GM19395 (cell line): ENCODE data around the gene CDH13.
A peak's percentile ranks its signal among the peaks of the same experiment; 100 is the strongest.

Experiments
- ATAC-seq: cut with Tn5 transposase; IDR thresholded peaks from one replicate; pipeline ENCODE4 v1.9.1; 2021; ENCODE audit warnings: mild to moderate bottlenecking, moderate library complexity; ENCODE audit not compliant: unreplicated experiment

The CDH13 gene

DNA sequence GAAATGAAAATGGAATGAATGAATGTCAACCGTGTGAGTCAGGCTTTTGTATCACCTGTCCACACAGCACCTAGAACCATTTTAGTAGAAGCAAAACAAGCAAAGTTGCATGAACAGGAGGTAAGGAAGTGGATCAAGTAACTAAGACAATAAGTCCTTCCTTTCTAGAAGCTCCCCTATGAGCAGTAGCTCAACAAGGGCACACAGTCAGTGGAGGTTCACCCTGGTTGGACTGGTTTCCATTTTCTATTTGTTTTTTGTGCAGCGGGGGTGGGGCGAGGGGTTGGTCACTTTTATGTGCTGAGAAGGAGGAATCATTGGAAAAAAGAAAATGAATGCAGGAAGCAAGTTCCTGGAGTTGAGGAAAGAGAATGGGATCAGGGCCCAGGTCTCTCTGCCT lies 1177.0 kb downstream of the CDH13 start:
- ATAC-seq, result no peak

DNA sequence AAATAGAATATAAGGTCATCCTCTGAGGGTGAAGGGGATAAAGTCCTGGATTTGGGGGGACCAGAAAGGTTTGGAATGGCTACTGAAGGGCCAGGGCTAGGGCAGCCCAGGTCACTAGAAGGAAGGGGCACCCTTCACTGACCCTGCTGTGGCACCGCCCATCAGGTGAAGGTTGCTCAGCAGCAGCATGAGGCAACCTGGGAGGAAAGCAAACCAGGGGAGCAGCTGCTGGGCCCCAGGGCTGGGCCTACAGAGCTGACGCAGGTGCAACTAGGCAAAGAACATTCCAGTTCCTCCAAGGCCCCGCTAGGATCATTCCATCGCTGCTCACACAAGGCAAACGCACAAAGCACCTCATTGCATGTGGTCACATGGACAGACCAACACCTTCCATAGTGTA lies 1177.6 kb downstream of the CDH13 start:
- ATAC-seq, result no peak

DNA sequence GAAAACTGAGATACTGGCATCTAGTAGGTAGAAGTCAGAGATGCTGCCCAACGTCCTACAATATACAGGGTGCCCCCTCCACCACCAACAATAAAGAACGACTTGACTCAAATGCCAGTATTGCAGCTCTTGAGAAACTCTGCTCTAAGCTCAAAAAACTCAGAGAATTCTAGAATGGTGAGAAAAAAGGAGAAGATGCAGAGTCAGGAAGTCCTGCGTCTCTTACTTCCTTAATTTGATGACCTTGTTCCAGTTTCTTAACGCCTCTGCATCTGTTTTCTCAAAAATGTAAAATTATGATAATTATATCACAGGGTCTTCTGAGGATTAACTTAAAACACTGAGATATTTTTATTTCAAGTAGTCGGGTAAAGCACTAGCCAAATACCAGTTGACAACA lies 1179.3 kb downstream of the CDH13 start:
- ATAC-seq, result no peak

DNA sequence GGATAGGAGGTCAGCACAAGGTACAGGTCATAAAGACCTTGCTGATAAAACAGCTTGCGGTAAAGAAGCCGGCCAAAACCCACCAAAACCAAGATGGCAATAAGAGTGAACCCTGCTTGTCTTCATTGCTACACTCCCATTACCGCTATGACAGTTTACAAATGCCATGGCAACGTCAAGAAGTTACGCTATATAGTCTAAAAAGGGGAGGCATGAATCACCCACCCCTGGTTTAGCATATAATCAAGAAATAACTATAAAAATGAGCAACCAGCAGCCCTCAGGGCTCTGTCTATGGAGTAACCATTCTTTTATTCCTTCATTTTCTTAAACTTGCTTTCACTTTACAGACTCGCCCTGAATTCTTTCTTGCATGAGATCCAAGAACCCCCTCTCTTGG lies 1180.0 kb downstream of the CDH13 start:
- no peak for ATAC-seq

GRCh38 chr16:83807327-83807709 lies 1180.5 kb downstream of the CDH13 start:
- ATAC-seq, result peak; percentile 1

- ATAC-seq, result peak; percentile 95
Measured at GRCh38 chr16:83807710-83808572, 1181.2 kb downstream of the CDH13 start, which contains the start of gene HSBP1. HSBP1 (plus strand) TSS chr16:83807978; CDS start chr16:83808077, 99 bp downstream.

DNA sequence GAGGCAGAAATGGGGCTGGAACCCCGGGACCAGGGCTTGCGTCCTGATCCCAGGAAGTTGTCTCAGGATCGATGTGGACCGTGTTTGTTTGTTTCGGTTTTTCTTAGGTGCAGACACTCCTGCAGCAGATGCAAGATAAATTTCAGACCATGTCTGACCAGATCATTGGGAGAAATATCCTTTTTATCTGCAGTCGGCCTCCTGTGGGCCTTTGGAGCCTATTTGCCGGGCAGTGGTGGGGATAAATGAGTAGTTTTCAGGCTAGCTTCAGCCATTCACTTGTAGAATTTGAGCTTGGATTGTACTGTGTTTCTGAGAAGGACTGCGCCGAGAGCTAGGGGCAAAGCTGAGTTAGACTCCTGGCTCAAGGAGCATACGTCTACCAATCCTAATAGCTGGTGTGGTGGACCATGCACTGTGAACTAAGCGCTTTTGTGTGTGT lies 1181.8 kb downstream of the CDH13 start:
- ATAC-seq, result no peak

DNA sequence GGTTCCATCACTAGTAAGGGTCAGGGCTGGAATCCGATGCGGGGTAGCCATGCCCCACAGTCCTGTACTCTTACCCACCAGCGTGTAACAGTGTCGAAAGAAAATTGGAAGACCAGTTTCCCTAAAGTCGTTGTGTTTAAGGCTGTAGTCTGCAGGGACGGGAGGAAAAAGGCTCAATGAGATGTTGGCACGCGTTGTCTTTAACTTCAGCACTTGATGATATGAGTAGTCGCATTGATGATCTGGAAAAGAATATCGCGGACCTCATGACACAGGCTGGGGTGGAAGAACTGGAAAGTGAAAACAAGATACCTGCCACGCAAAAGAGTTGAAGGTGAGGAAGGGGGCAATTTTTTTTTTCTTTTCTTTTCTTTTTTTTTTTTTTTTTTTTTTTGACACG lies 1182.3 kb downstream of the CDH13 start:
- ATAC-seq, result no peak

DNA sequence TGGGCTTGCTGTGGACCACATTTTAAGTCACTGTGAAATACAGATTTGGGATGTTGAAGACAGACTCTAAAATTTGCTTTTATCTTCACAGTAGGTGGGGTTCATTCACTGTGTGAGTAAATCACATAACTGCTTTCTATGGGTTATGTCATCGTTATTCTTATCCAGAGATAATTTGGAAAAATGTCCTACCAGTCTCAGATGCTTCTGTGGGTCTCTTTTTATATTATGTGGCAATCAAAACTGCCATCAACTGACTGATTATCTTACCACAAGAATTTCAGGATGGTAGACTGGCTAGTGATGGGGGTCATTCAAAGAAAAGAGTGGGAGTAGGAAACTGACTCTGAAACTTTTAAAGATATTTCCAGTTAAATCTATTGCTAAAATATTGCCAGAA lies 1184.1 kb downstream of the CDH13 start:
- ATAC-seq, result no peak

- ATAC-seq, result peak; percentile 75
Measured at GRCh38 chr16:83813823-83814658, 1187.3 kb downstream of the CDH13 start.

GRCh38 chr16:83814659-83814985 lies 1187.9 kb downstream of the CDH13 start:
- no peak for ATAC-seq

- no peak for ATAC-seq
Measured at GRCh38 chr16:83817022-83817421, 1190.3 kb downstream of the CDH13 start.

- ATAC-seq, result no peak
Measured at GRCh38 chr16:83818276-83818675, 1191.5 kb downstream of the CDH13 start.

- ATAC-seq, result no peak
Measured at GRCh38 chr16:83819361-83819760, 1192.6 kb downstream of the CDH13 start.

DNA sequence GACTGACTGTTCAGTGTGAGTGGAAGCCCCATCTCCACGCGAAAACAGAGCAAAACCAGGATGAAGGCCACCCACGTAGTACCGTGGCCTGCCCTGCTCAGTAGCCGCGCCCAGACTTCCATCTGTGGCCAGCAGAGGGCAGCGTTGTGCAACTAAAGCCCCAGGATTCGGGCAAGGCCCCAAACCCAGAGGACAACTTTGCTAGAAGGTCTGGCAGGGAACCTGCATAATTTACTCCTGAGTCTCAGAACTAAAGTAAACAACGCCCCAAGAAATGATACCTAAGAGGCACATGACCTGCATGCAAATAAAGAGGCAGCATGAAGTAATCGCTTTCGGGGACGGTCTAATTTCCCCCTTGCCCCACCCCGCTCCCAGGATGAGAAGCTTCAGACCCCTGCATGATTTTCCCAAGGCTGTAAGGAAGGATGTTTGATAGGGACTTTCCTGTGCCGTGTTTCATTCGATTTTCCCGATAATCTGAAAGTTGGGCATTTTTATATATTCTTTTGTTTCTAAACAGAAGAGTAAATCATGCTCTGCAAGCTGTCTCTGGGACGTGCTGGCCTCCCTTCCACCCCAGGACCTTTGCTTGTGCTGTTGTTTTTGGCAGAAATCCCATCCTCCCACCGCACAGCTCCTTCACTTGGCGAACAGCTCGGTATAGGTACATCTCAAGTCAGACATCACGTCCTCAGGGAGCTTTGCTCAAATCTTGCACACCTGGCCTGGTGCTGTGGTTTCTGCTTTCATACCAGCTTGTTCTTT lies 1199.6 kb downstream of the CDH13 start:
- no peak for ATAC-seq

DNA sequence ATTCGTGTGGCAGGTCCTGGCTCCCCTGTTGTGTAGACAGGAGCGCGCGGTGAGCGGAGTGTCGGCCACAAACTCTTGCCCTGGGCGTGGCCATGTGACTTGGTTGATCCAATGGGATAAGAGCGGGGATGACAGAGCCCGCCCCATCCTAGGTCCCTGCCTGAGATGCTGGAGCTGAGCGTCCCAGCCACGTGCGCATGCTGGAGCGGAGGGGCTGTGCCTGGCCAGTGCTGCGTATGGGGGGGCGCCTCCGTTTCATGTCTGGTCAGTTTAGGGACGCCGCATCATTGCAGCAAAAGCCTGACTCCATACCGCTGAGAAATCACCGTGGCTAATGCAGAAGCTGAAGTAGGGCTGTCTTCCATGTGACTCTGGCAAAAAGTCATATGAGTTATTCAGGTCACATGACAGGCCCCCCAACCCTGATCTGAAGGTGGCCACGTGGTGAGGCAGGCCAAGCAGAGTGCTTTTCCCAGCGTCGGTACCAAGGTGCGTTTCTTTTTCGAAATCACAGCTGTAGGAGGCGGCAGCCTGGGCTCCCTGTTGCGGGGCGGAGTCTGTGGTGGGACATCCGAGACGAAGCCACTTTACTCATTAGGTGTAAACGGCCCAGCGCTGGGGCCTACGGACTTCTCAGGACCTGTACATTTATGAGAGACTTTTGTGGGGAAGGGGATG lies 1203.5 kb downstream of the CDH13 start:
- no peak for ATAC-seq

GRCh38 chr16:83830769-83831455 lies 1204.1 kb downstream of the CDH13 start:
- ATAC-seq, result no peak

- no peak for ATAC-seq
Measured at GRCh38 chr16:83831456-83831987, 1204.8 kb downstream of the CDH13 start.

- ATAC-seq, result no peak
Measured at GRCh38 chr16:83833921-83834320, 1207.2 kb downstream of the CDH13 start.
